CD4-positive, alpha-beta T cell treated with Interleukin-10 for 1 hour (primary cell): ENCODE measurements around the gene ASXL1.

Experiments used
- DNase-seq: peaks from one replicate; pipeline ENCODE4 v3.0.0-alpha.2; 2020

The ASXL1 gene

GRCh38 chr20:32468313-32468640, 110.1 kb downstream of the ASXL1 start:
- no peak for DNase-seq

- DNase-seq = no peak
These were observed 110.7 kb downstream of the ASXL1 start for GRCh38 chr20:32468860-32469259.

- peak; percentile 34 for DNase-seq
These were observed 112.1 kb downstream of the ASXL1 start for GRCh38 chr20:32470025-32470861.

GRCh38 chr20:32470940-32471339, 112.8 kb downstream of the ASXL1 start:
- no peak for DNase-seq

- DNase-seq = no peak
These were observed 114.6 kb downstream of the ASXL1 start for GRCh38 chr20:32472581-32473207.

- no peak for DNase-seq
These were observed 115.3 kb downstream of the ASXL1 start for GRCh38 chr20:32473231-32474008.

GRCh38 chr20:32474009-32474716, 116.0 kb downstream of the ASXL1 start:
- DNase-seq = no peak

- DNase-seq = no peak
These were observed 116.5 kb downstream of the ASXL1 start for GRCh38 chr20:32474717-32474966.

GRCh38 chr20:32474967-32475811, 117.1 kb downstream of the ASXL1 start:
- DNase-seq = no peak

GRCh38 chr20:32476684-32477593, 118.8 kb downstream of the ASXL1 start:
- no peak for DNase-seq

GRCh38 chr20:32477594-32478512, 119.7 kb downstream of the ASXL1 start:
- no peak for DNase-seq

GRCh38 chr20:32478576-32478975, 120.4 kb downstream of the ASXL1 start:
- no peak for DNase-seq

GRCh38 chr20:32479012-32479411, 120.9 kb downstream of the ASXL1 start:
- DNase-seq = no peak

- DNase-seq = no peak
These were observed 121.6 kb downstream of the ASXL1 start for GRCh38 chr20:32479697-32480171.

GRCh38 chr20:32480371-32481241, 122.5 kb downstream of the ASXL1 start:
- no peak for DNase-seq

GRCh38 chr20:32481311-32482142, 123.4 kb downstream of the ASXL1 start:
- DNase-seq = no peak

GRCh38 chr20:32482143-32482441, 124.0 kb downstream of the ASXL1 start:
- DNase-seq = no peak
